Uterus (tissue), 4 donors: ENCODE measurements around the gene EEF1AKMT2. TPM values are rescaled to one million over a fixed set of nuclear protein-coding genes. Genes with fewer than 3 reads are reported as not detected.

Experiments used
- DNase-seq, 2 donors: peaks; one replicate each; pipeline ENCODE4 v3.0.0-alpha.2; 2019 to 2020
- H3K27ac ChIP-seq, 2 donors: fragments of 200-600 bp; sonication (generic); 1 replicate in 1 of 2; 2 replicates in 1 of 2; pipeline ENCODE4 v1.5.1; 2016 to 2018
- H3K27me3 ChIP-seq, 2 donors: fragments of 200-600 bp; sonication (generic); one replicate each; pipeline ENCODE4 v1.5.1; 2018 to 2019; ENCODE audit warnings: control low read depth in 1 of 2
- H3K36me3 ChIP-seq, 2 donors: fragments of 200-600 bp; sonication (generic); one replicate each; pipeline ENCODE4 v1.5.1; 2019; ENCODE audit warnings: control low read depth in 1 of 2
- H3K4me1 ChIP-seq, 2 donors: fragments of 200-600 bp; sonication (generic); one replicate each; pipeline ENCODE4 v1.5.1; 2018 to 2019; ENCODE audit warnings: control low read depth in 1 of 2
- H3K4me3 ChIP-seq, 2 donors: fragments of 200-600 bp; sonication (generic); 1 replicate in 1 of 2; 2 replicates in 1 of 2; pipeline ENCODE4 v1.5.1; 2018 to 2019; ENCODE audit warnings: mild to moderate bottlenecking in 1 of 2
- H3K9me3 ChIP-seq, 2 donors: fragments of 200-600 bp; sonication (generic); one replicate each; pipeline ENCODE4 v1.5.1; 2019; ENCODE audit warnings: control low read depth in 1 of 2
- POLR2A ChIP-seq, 2 donors: fragments of 450-650 bp; IDR thresholded peaks; one replicate each; pipeline ENCODE4 v1.6.1; 2016; ENCODE audit warnings: antibody characterized with exemption in 2 of 2, mild to moderate bottlenecking in 1 of 2, moderate library complexity in 1 of 2
- intact Hi-C: fragments of 100-400 bp; cut with DNase I; formaldehyde crosslinking; loops from one replicate; pipeline ENCODE4 v1.15.1; 2023; ENCODE audit warnings: low total_unique reads
- total RNA-seq, 4 donors: library from RNA; depleted of rRNA in 3 of 4; stranded (reverse); fragments of >200 nt in 3 of 4; gene quantifications; one replicate each; pipeline versions ENCODE4 v1.1.0 to v1.2.4, GENCODE V29; 2014 to 2023
- TF ChIP-seq, protein P1 (sequence below), 4 experiments: fragments of 200-600 bp in 2 of 4; fragments of 450-650 bp in 2 of 4; sonication (generic) in 2 of 4; IDR thresholded peaks; one replicate each; pipeline ENCODE4 v1.5.1; 2016 to 2019; ENCODE audit warnings: antibody characterized with exemption in 4 of 4, mild to moderate bottlenecking in 2 of 4, moderate library complexity in 1 of 4
- donor health status: DM: yes; HTN: yes; CAD: no.

EEF1AKMT2 gene
- total RNA-seq, 4 donors from 2014 or later = 17.9 to 60.6 (median 40.7) TPM

DNA sequence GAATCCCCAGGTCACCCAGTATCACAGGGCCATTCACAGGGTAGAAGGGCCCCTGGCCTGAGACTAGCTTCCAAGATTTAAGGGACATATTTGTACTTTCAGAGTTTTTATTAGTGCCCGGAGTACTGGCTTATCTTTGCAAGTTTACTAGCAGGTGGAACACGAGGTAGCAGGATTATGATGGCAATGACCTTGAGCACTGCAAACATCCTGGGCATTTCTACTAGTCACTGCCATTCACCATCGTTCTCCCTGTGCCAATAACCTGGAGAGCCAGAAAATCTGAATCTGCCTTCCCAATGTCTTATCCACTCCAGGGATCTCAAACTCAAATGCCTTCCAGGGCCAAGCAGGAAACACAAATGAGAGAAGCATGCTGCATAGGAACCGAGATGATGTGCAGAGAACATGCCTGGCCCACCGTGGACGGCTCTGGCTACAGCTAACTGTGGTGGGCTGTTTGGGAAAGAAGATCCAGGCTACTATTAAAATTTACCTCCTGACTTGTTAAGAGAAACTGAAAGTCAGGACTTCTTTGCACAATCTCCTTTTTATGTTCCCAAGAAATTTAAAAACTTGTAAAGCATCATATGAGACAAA is 64.2 kb downstream of the EEF1AKMT2 start:
- Histone ChIP-seq H3K27ac (peak overlapping the region; percentile 69), H3K27me3 (no peaks in the 10 kb centered on the region), H3K4me1 (peaks cover 20 to 35% of the 10 kb centered on the region in 2 donors), H3K4me3 (no peak overlapping the region), H3K9me3 (no peaks in the 10 kb centered on the region), H3K36me3 (no peaks in the 10 kb centered on the region)
- TF ChIP-seq POLR2A (IDR thresholded peaks at IDR 0.05) = no peak
- TF ChIP-seq, protein P1, sequence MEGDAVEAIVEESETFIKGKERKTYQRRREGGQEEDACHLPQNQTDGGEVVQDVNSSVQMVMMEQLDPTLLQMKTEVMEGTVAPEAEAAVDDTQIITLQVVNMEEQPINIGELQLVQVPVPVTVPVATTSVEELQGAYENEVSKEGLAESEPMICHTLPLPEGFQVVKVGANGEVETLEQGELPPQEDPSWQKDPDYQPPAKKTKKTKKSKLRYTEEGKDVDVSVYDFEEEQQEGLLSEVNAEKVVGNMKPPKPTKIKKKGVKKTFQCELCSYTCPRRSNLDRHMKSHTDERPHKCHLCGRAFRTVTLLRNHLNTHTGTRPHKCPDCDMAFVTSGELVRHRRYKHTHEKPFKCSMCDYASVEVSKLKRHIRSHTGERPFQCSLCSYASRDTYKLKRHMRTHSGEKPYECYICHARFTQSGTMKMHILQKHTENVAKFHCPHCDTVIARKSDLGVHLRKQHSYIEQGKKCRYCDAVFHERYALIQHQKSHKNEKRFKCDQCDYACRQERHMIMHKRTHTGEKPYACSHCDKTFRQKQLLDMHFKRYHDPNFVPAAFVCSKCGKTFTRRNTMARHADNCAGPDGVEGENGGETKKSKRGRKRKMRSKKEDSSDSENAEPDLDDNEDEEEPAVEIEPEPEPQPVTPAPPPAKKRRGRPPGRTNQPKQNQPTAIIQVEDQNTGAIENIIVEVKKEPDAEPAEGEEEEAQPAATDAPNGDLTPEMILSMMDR (IDR thresholded peaks at IDR 0.05) = no peak
- intact Hi-C loops = no loop called here
- no peak for DNase-seq

DNA sequence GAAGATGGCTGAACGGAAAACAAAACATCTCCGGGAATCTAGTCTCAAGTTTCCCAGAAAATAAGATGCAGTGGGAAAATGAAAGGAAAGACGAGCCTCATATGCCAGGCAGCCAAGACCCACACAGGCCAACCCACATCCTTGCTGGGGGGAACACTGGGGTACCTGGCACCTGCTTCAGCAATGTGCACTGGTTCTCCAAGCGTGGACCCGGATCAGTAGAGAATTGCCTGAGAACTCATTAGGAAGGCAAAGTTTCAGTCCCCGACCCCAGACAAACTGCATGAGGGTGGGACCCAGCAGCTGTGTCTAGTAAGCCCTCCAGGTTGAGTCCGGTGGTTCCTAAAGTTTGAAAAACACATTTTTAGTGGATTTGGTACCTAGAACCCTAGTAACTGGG is 65.9 kb downstream of the EEF1AKMT2 start:
- Histone ChIP-seq H3K27ac (peak overlapping the region in 1 of 2 donors; percentile 86), H3K4me1 (peaks cover 27 to 36% of the 10 kb centered on the region in 2 donors), H3K27me3 (no peaks in the 10 kb centered on the region), H3K36me3 (no peaks in the 10 kb centered on the region), H3K4me3 (no peak overlapping the region), H3K9me3 (no peaks in the 10 kb centered on the region)
- peak in 1 of 2 donors; percentile 5 for DNase-seq
- no peak for TF ChIP-seq POLR2A (IDR thresholded peaks at IDR 0.05)
- TF ChIP-seq, protein P1 (IDR thresholded peaks at IDR 0.05) = no peak
- intact Hi-C loops = no loop called here

DNA sequence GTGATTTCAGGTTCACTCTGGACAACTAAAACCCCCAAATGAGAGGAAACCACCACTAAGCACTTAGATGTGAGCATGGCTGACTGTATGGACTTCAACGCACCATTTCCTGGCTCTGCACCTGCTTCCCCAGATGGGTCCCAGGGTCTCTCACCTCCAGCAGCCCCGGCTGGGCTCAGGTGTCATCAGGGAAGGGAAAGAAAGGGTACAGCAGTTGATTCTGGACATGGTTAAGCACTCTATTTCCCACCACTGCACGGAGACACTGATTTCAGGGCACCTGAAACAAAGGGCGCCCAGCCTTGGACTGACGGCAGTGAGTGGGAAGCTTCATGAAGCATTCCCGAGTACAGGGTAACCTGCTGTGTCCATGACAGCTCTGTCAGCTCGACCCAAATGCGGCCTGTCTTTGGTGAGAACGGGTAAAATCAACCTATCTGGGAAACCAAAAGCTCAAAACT is 66.5 kb downstream of the EEF1AKMT2 start:
- Histone ChIP-seq H3K27ac (peak overlapping the region; percentile 76 to 86), H3K36me3 (no peaks in the 10 kb centered on the region), H3K9me3 (no peaks in the 10 kb centered on the region), H3K4me1 (peaks cover 27 to 38% of the 10 kb centered on the region in 2 donors), H3K27me3 (no peaks in the 10 kb centered on the region), H3K4me3 (no peak overlapping the region)
- DNase-seq = peak in 1 of 2 donors; percentile 10
- intact Hi-C loops = no loop called here
- TF ChIP-seq, protein P1 (IDR thresholded peaks at IDR 0.05) = no peak
- TF ChIP-seq POLR2A (IDR thresholded peaks at IDR 0.05) = no peak

DNA sequence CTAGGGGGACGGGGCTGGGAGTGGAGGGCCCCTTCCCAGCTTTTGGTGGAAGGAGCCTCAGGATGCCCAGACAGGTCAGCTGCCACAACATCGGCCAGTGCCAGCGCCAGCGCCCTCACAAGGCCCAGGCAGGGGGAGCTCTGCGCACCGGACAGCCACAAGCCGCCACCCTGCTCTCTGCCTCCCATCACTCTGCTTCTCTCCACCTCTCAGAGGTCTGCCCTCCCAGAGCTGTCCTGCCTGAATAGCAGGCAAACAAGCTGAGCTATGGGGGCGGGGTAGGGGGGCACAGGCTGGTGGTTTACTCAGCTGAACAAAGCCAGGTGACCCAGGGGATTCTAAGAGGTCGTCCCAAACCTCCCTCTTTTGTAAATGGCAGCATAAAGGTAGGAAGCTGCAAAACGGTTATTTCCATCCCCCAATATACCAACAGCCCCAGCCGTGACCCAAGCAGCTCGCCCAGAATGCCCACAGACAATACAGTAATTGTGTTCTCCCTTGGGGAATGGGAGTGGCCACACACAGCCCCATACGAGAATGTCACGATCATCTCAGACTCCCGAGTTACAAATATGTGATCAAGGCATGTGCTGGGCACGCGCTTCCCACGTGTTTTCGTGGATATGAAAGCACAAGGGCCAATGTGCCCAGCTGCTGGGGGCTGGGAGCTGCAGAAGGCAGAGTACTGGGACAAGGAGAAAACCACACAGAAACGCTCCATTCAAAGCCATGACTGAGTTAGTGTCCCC is 67.2 kb downstream of the EEF1AKMT2 start:
- H3K9me3 ChIP-seq = no peaks in the 10 kb centered on the region
- H3K36me3 ChIP-seq = no peaks in the 10 kb centered on the region
- DNase-seq = peak in 1 of 2 donors; percentile 13
- no peak overlapping the region for H3K4me3 ChIP-seq
- no peak for TF ChIP-seq POLR2A (IDR thresholded peaks at IDR 0.05)
- TF ChIP-seq, protein P1 (IDR thresholded peaks at IDR 0.05) = no peak
- peak overlapping the region; percentile 76 to 86 for H3K27ac ChIP-seq
- intact Hi-C loops = no loop called here
- no peaks in the 10 kb centered on the region for H3K27me3 ChIP-seq
- H3K4me1 ChIP-seq = peaks cover 30 to 38% of the 10 kb centered on the region in 2 donors

DNA sequence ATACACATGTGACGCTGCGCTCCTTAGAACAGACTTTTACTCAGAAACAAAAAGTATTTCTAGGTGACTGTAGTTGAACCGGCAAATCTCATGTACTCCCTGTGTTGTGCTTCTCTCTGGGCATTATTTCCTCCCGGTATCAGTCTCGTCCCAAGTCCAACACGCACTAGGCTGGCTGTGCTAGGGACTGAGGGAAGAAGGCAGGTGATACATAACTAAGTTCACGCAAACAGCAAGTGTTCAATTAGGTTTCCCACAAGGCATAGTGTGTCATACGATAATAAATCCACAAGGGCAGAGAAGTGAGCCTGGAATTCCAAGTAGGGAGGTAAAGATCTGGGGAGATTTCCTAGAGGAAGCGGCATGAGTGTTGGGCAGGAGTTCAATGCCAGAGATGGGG is 67.9 kb downstream of the EEF1AKMT2 start:
- DNase-seq = no peak
- Histone ChIP-seq H3K27me3 (no peaks in the 10 kb centered on the region), H3K9me3 (no peaks in the 10 kb centered on the region), H3K4me3 (no peak overlapping the region), H3K27ac (peak overlapping the region; percentile 76 to 86), H3K4me1 (peaks cover 30 to 37% of the 10 kb centered on the region in 2 donors), H3K36me3 (no peaks in the 10 kb centered on the region)
- intact Hi-C loops = no loop called here
- TF ChIP-seq POLR2A (IDR thresholded peaks at IDR 0.05) = no peak
- TF ChIP-seq, protein P1 (IDR thresholded peaks at IDR 0.05) = no peak
